Ishikawa (cell line): ENCODE results near the gene TMEM242.

Experiments used
- CEBPB ChIP-seq: IDR thresholded peaks from 2 replicates; pipeline ENCODE4 v1.6.1; 2012
- CREB1 ChIP-seq: IDR thresholded peaks from 2 replicates; pipeline ENCODE4 v1.6.1; 2012; ENCODE audit warnings: low read depth
- EGR1 ChIP-seq: IDR thresholded peaks from 2 replicates; pipeline ENCODE4 v1.6.1; 2012
- EP300 ChIP-seq: IDR thresholded peaks from 2 replicates; pipeline ENCODE4 v1.6.1; 2012; ENCODE audit warnings: borderline replicate concordance
- FOXM1 ChIP-seq: IDR thresholded peaks from 2 replicates; pipeline ENCODE4 v1.6.1; 2012; ENCODE audit warnings: low read depth, borderline replicate concordance
- MAX ChIP-seq: IDR thresholded peaks from 2 replicates; pipeline ENCODE4 v1.6.1; 2012
- RAD21 ChIP-seq: IDR thresholded peaks from 2 replicates; pipeline ENCODE4 v1.6.1; 2012; ENCODE audit warnings: low read depth
- REST ChIP-seq: IDR thresholded peaks from 2 replicates; pipeline ENCODE4 v1.6.1; 2012; ENCODE audit warnings: low read depth, mild to moderate bottlenecking
- TAF1 ChIP-seq: IDR thresholded peaks from 2 replicates; pipeline ENCODE4 v1.6.1; 2012; ENCODE audit warnings: low read depth, mild to moderate bottlenecking
- TCF12 ChIP-seq: IDR thresholded peaks from 2 replicates; pipeline ENCODE4 v1.6.1; 2012; ENCODE audit warnings: low read depth
- TEAD4 ChIP-seq: IDR thresholded peaks from 2 replicates; pipeline ENCODE4 v1.6.1; 2012
- USF1 ChIP-seq: IDR thresholded peaks from 2 replicates; pipeline ENCODE4 v1.6.1; 2012
- YY1 ChIP-seq: IDR thresholded peaks from 2 replicates; pipeline ENCODE4 v1.6.1; 2012; ENCODE audit warnings: low read depth

- no peak for TF ChIP-seq REST
- no peak for TF ChIP-seq RAD21
- TF ChIP-seq MAX = no peak
- no peak for TF ChIP-seq CREB1
- TF ChIP-seq CEBPB = no peak
- no peak for TF ChIP-seq FOXM1
- no peak for TF ChIP-seq YY1
- no peak for TF ChIP-seq TEAD4
- no peak for TF ChIP-seq TAF1
- no peak for TF ChIP-seq EP300
- TF ChIP-seq EGR1 = no peak
- no peak for TF ChIP-seq USF1
- TF ChIP-seq TCF12 = no peak
Observed at GRCh38 chr6:157259443-157259842, 63.9 kb downstream of the TMEM242 start.
